Neural progenitor cell (in vitro differentiated cells): ENCODE results near the gene STK40.

Experiments
- CTCF ChIP-seq: fragments of 200-600 bp; sonication (generic); IDR thresholded peaks from 2 replicates; pipeline ENCODE4 v1.5.1; 2017; ENCODE audit warnings: antibody characterized with exemption, mild to moderate bottlenecking
- EZH2phosphoT487 ChIP-seq: fragments of 200-600 bp; sonication (generic); IDR thresholded peaks from 2 replicates; pipeline ENCODE4 v1.6.1; 2017; ENCODE audit warnings: antibody characterized with exemption

- TF ChIP-seq CTCF (no peak), EZH2phosphoT487 (no peak)
Measured at GRCh38 chr1:36425791-36426190, 40.1 kb upstream of the STK40 start.
